Liver (tissue), 9 donors: Measurements from ENCODE around the gene ROR1. TPM values are rescaled to one million over a fixed set of nuclear protein-coding genes. Genes with fewer than 3 reads are reported as not detected.

Experiments used
- DNase-seq: peaks from one replicate; pipeline ENCODE4 v3.0.0-alpha.2; 2017; ENCODE audit warnings: low spot score
- H3K27ac ChIP-seq, 2 donors: one replicate each; pipeline ENCODE4 v1.7.0; 2013; ENCODE audit warnings: inconsistent platforms in 2 of 2, low read length in 2 of 2, control low read depth in 1 of 2, low read depth in 1 of 2, mild to moderate bottlenecking in 1 of 2
- H3K27me3 ChIP-seq, 4 donors: one replicate each; pipeline versions ENCODE4 v1.6.1 to v1.7.0; 2013; ENCODE audit warnings: low read length in 3 of 4, inconsistent platforms in 1 of 4, mild to moderate bottlenecking in 1 of 4, moderate library complexity in 1 of 4; ENCODE audit not compliant: control insufficient read depth in 4 of 4, insufficient read depth in 4 of 4
- H3K36me3 ChIP-seq, 4 donors: one replicate each; pipeline versions ENCODE4 v1.6.1 to v1.7.0; 2013; ENCODE audit warnings: low read length in 3 of 4, mild to moderate bottlenecking in 3 of 4, low read depth in 1 of 4, moderate library complexity in 1 of 4; ENCODE audit not compliant: control insufficient read depth in 4 of 4, insufficient read depth in 3 of 4
- H3K4me1 ChIP-seq, 4 donors: one replicate each; pipeline versions ENCODE4 v1.6.1 to v1.7.0; 2013; ENCODE audit warnings: low read length in 3 of 4, mild to moderate bottlenecking in 3 of 4, moderate library complexity in 1 of 4; ENCODE audit not compliant: control insufficient read depth in 4 of 4, insufficient read depth in 4 of 4
- H3K4me3 ChIP-seq, 3 donors: one replicate each; pipeline versions ENCODE4 v1.6.1 to v1.7.0; 2013; ENCODE audit warnings: low read length in 3 of 3, control low read depth in 1 of 3, low read depth in 1 of 3, mild to moderate bottlenecking in 1 of 3
- H3K9ac ChIP-seq, 2 donors: one replicate each; pipeline ENCODE4 v1.7.0; 2013; ENCODE audit warnings: low read length in 2 of 2, mild to moderate bottlenecking in 2 of 2, moderate library complexity in 2 of 2, control low read depth in 1 of 2, low read depth in 1 of 2
- H3K9me3 ChIP-seq, 4 donors: one replicate each; pipeline versions ENCODE4 v1.6.1 to v1.7.0; 2013; ENCODE audit warnings: low read length in 3 of 4; ENCODE audit not compliant: control insufficient read depth in 4 of 4
- EGR1 ChIP-seq, 2 donors: IDR thresholded peaks; 2 replicates each; pipeline ENCODE4 v1.6.1; 2016 to 2018; ENCODE audit warnings: antibody characterized with exemption in 2 of 2, low read depth in 2 of 2
- FOXA1 ChIP-seq: IDR thresholded peaks from 2 replicates; pipeline ENCODE4 v1.6.1; 2016; ENCODE audit warnings: antibody characterized with exemption
- FOXA2 ChIP-seq: IDR thresholded peaks from 2 replicates; pipeline ENCODE4 v1.6.1; 2016; ENCODE audit warnings: antibody characterized with exemption
- GABPA ChIP-seq, 2 donors: IDR thresholded peaks in 1 of 2; conservative IDR thresholded peaks in 1 of 2; 2 replicates each; pipeline ENCODE4 v1.6.1; 2016; ENCODE audit warnings: antibody characterized with exemption in 2 of 2, mild to moderate bottlenecking in 1 of 2, moderate library complexity in 1 of 2
- HNF4A ChIP-seq, 2 donors: conservative IDR thresholded peaks; 2 replicates each; pipeline ENCODE4 v1.6.1; 2016; ENCODE audit warnings: antibody characterized with exemption in 2 of 2, mild to moderate bottlenecking in 2 of 2
- HNF4G ChIP-seq: IDR thresholded peaks from 2 replicates; pipeline ENCODE4 v1.6.1; 2016; ENCODE audit warnings: antibody characterized with exemption
- NR2F2 ChIP-seq: IDR thresholded peaks from 2 replicates; pipeline ENCODE4 v1.6.1; 2016; ENCODE audit warnings: antibody characterized with exemption
- RXRA ChIP-seq, 2 donors: IDR thresholded peaks; 2 replicates each; pipeline ENCODE4 v1.6.1; 2017 to 2018; ENCODE audit warnings: antibody characterized with exemption in 2 of 2, mild to moderate bottlenecking in 1 of 2
- SP1 ChIP-seq: IDR thresholded peaks from 2 replicates; pipeline ENCODE4 v1.6.1; 2018; ENCODE audit warnings: antibody characterized with exemption, mild to moderate bottlenecking
- TAF1 ChIP-seq: conservative IDR thresholded peaks from 2 replicates; pipeline ENCODE4 v1.6.1; 2016; ENCODE audit warnings: antibody characterized with exemption, mild to moderate bottlenecking
- YY1 ChIP-seq: IDR thresholded peaks from 2 replicates; pipeline ENCODE4 v1.6.1; 2016; ENCODE audit warnings: antibody characterized with exemption, mild to moderate bottlenecking
- WGBS: extraction: QIAGEN DNeasy Blood & Tissue Kit; methylation state at CpG from one replicate; pipeline ENCODE4 v1.1.7; 2013; 5-methylcytosine and 5-hydroxymethylcytosine counted together
- polyA plus RNA-seq, 2 donors: library from polyadenylated mRNA; stranded (reverse) in 1 of 2; unstranded in 1 of 2; fragments of 200-250 nt in 1 of 2; fragments of >200 nt in 1 of 2; fragmentation: Nextera tagmentation in 1 of 2; extraction: Ambion mirVana in 1 of 2; gene quantifications; one replicate each; pipeline versions ENCODE4 v1.2.1 to v1.2.3, GENCODE V29; 2013 to 2015
- total RNA-seq, 2 donors: library from RNA; depleted of rRNA; stranded (reverse); fragments of >200 nt; gene quantifications; one replicate each; pipeline ENCODE4 v1.2.3, GENCODE V29; 2014
- TF ChIP-seq, protein P1 (sequence below): IDR thresholded peaks from 2 replicates; pipeline ENCODE4 v1.6.1; 2016; ENCODE audit warnings: antibody characterized with exemption, mild to moderate bottlenecking
- TF ChIP-seq, protein P2 (sequence below): fragments of 150-350 bp; IDR thresholded peaks from 2 replicates; pipeline ENCODE4 v1.5.1; 2017; ENCODE audit warnings: improper control_type of control experiment, low read depth, low read length; ENCODE audit not compliant: missing input control
- TF ChIP-seq, protein P3 (sequence below): IDR thresholded peaks from 2 replicates; pipeline ENCODE4 v1.6.1; 2016; ENCODE audit warnings: antibody characterized with exemption
- TF ChIP-seq, protein P4 (sequence below): IDR thresholded peaks from 2 replicates; pipeline ENCODE4 v1.6.1; 2016; ENCODE audit warnings: antibody characterized with exemption
- TF ChIP-seq, protein P5 (sequence below): IDR thresholded peaks from 2 replicates; pipeline ENCODE4 v1.6.1; 2016; ENCODE audit warnings: antibody characterized with exemption
- donor health status: healthy.
- donor health status: healthy.
- donor health status: healthy.
- donor health status: healthy.
- donor health status: healthy.

Gene ROR1
- total and polyA plus RNA-seq, 4 donors: 0.15 to 0.98 (median 0.37) TPM

DNA sequence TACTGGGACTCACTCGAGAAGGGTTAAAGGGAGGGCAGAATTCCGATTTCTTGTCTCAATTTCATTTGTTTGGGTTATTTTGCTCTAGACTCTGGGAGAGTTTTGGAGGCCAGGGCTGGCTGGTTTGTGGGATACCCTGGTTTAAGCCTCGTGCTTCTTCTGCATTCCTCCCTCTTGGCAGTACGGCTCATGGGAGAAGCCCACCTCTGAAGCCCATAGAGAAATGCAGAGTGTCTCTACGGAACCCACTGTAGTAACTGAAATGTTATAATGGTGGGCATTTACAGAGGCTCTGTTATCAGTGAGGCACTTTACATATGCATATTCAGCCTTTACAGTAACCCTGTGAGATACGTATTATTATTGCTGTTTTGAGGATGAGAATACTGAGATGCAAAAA is 43.9 kb downstream of the ROR1 start:
- Histone ChIP-seq H3K36me3 (no peaks in the 10 kb centered on the region), H3K9me3 (no peaks in the 10 kb centered on the region), H3K27me3 (peaks cover 0 to 5% (median 0%) of the 10 kb centered on the region in 4 donors), H3K9ac (no peak overlapping the region), H3K27ac (no peak overlapping the region), H3K4me3 (no peak overlapping the region), H3K4me1 (no peaks in the 10 kb centered on the region)
- TF ChIP-seq HNF4A (conservative IDR thresholded peaks at IDR 0.05) (no peak), HNF4G (no peak), FOXA1 (no peak), EGR1 (IDR thresholded peaks at IDR 0.05; ENCODE audit: low read depth in 2 of 2) (no peak), TAF1 (no peak), GABPA (IDR thresholded peaks at IDR 0.05 in 1 of 2, conservative IDR thresholded peaks at IDR 0.05 in 1 of 2) (no peak), FOXA2 (no peak), YY1 (no peak), NR2F2 (no peak), RXRA (IDR thresholded peaks at IDR 0.05) (no peak), SP1 (no peak)
- TF ChIP-seq, protein P1, sequence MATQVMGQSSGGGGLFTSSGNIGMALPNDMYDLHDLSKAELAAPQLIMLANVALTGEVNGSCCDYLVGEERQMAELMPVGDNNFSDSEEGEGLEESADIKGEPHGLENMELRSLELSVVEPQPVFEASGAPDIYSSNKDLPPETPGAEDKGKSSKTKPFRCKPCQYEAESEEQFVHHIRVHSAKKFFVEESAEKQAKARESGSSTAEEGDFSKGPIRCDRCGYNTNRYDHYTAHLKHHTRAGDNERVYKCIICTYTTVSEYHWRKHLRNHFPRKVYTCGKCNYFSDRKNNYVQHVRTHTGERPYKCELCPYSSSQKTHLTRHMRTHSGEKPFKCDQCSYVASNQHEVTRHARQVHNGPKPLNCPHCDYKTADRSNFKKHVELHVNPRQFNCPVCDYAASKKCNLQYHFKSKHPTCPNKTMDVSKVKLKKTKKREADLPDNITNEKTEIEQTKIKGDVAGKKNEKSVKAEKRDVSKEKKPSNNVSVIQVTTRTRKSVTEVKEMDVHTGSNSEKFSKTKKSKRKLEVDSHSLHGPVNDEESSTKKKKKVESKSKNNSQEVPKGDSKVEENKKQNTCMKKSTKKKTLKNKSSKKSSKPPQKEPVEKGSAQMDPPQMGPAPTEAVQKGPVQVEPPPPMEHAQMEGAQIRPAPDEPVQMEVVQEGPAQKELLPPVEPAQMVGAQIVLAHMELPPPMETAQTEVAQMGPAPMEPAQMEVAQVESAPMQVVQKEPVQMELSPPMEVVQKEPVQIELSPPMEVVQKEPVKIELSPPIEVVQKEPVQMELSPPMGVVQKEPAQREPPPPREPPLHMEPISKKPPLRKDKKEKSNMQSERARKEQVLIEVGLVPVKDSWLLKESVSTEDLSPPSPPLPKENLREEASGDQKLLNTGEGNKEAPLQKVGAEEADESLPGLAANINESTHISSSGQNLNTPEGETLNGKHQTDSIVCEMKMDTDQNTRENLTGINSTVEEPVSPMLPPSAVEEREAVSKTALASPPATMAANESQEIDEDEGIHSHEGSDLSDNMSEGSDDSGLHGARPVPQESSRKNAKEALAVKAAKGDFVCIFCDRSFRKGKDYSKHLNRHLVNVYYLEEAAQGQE: no peak
- TF ChIP-seq, protein P2, sequence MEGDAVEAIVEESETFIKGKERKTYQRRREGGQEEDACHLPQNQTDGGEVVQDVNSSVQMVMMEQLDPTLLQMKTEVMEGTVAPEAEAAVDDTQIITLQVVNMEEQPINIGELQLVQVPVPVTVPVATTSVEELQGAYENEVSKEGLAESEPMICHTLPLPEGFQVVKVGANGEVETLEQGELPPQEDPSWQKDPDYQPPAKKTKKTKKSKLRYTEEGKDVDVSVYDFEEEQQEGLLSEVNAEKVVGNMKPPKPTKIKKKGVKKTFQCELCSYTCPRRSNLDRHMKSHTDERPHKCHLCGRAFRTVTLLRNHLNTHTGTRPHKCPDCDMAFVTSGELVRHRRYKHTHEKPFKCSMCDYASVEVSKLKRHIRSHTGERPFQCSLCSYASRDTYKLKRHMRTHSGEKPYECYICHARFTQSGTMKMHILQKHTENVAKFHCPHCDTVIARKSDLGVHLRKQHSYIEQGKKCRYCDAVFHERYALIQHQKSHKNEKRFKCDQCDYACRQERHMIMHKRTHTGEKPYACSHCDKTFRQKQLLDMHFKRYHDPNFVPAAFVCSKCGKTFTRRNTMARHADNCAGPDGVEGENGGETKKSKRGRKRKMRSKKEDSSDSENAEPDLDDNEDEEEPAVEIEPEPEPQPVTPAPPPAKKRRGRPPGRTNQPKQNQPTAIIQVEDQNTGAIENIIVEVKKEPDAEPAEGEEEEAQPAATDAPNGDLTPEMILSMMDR: no peak
- TF ChIP-seq, protein P3, sequence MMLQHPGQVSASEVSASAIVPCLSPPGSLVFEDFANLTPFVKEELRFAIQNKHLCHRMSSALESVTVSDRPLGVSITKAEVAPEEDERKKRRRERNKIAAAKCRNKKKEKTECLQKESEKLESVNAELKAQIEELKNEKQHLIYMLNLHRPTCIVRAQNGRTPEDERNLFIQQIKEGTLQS: no peak
- TF ChIP-seq, protein P4, sequence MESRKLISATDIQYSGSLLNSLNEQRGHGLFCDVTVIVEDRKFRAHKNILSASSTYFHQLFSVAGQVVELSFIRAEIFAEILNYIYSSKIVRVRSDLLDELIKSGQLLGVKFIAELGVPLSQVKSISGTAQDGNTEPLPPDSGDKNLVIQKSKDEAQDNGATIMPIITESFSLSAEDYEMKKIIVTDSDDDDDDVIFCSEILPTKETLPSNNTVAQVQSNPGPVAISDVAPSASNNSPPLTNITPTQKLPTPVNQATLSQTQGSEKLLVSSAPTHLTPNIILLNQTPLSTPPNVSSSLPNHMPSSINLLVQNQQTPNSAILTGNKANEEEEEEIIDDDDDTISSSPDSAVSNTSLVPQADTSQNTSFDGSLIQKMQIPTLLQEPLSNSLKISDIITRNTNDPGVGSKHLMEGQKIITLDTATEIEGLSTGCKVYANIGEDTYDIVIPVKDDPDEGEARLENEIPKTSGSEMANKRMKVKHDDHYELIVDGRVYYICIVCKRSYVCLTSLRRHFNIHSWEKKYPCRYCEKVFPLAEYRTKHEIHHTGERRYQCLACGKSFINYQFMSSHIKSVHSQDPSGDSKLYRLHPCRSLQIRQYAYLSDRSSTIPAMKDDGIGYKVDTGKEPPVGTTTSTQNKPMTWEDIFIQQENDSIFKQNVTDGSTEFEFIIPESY: no peak
- WGBS: 83% methylated on average over 6 of the region's 6 CpGs
- no peak for DNase-seq

DNA sequence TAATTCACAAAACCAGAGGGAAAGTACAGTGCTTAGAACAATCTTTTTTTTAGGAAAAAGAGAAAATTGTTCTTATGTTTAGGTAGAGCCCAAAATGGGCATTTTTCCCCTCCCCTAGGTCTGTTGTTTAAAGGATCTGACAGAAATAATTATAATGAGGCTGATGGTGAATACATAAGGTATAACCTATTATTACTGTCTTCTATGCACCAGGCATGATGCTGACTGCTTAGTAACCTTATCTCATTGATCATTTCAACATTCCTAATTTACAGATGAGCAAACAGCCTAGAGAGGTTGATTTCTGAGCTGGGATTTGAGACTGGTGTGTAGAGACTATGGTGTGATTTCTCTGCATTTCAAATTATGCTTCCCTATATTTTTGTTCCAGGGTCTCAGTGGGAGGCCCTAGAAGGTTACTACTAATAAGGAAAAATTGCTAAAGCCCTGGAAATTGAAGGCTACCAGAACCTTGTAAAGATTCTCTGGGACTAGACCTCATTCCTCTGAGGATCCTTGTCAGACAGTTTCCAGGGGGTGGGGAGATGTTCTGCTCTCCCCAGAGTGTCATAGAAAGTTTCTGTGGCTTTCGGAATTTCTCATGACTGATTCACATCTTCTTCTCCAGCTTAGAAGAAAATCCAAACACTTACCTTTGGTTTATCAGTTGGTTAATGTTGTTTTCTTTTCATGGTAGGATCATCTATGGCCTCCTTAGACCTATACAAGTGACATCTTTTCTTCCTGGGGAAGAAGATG is 44.9 kb downstream of the ROR1 start:
- Histone ChIP-seq H3K9ac (no peak overlapping the region), H3K36me3 (no peaks in the 10 kb centered on the region), H3K4me3 (no peak overlapping the region), H3K27me3 (peaks cover 0 to 5% (median 0%) of the 10 kb centered on the region in 4 donors), H3K27ac (no peak overlapping the region), H3K4me1 (no peaks in the 10 kb centered on the region), H3K9me3 (no peaks in the 10 kb centered on the region)
- WGBS: 93% methylated on average over 1 of the region's 1 CpG
- no peak for DNase-seq
- TF ChIP-seq, protein P4: no peak
- TF ChIP-seq TAF1 (no peak), HNF4G (no peak), SP1 (no peak), FOXA1 (no peak), RXRA (IDR thresholded peaks at IDR 0.05) (no peak), YY1 (no peak)
- TF ChIP-seq, protein P3: no peak
- TF ChIP-seq, protein P1: no peak
- TF ChIP-seq, protein P5, sequence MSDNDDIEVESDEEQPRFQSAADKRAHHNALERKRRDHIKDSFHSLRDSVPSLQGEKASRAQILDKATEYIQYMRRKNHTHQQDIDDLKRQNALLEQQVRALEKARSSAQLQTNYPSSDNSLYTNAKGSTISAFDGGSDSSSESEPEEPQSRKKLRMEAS: no peak
